Endodermal cell (in vitro differentiated cells): ENCODE data around the gene CARD11. TPM values are rescaled to one million over a fixed set of nuclear protein-coding genes. Genes with fewer than 3 reads are reported as not detected.

ENCODE experiments used
- DNase-seq: peaks from one replicate; pipeline ENCODE4 v3.0.0-alpha.2; 2017
- H3K27ac ChIP-seq: 2 replicates; pipeline ENCODE4 v1.5.1; 2013; ENCODE audit warnings: mild to moderate bottlenecking, low read depth, low read length, moderate library complexity
- H3K27me3 ChIP-seq: 2 replicates; pipeline ENCODE4 v1.6.1; 2013; ENCODE audit warnings: mild to moderate bottlenecking, low read length, moderate library complexity; ENCODE audit not compliant: insufficient read depth, control insufficient read depth, poor library complexity, severe bottlenecking
- H3K36me3 ChIP-seq: 2 replicates; pipeline ENCODE4 v1.7.0; 2013; ENCODE audit warnings: mild to moderate bottlenecking, low read length, moderate library complexity; ENCODE audit not compliant: control insufficient read depth, insufficient read depth
- H3K4me1 ChIP-seq: one replicate; pipeline ENCODE4 v1.7.0; 2013; ENCODE audit warnings: low read length; ENCODE audit not compliant: control insufficient read depth, insufficient read depth
- H3K4me3 ChIP-seq: 2 replicates; pipeline ENCODE4 v1.5.1; 2013; ENCODE audit warnings: mild to moderate bottlenecking, low read length, moderate library complexity
- H3K9ac ChIP-seq: 2 replicates; pipeline ENCODE4 v1.6.1; 2013; ENCODE audit warnings: mild to moderate bottlenecking, low read length, moderate library complexity; ENCODE audit not compliant: poor library complexity, severe bottlenecking; ENCODE audit errors: extremely low read depth
- H3K9me3 ChIP-seq: 2 replicates; pipeline ENCODE4 v1.6.1; 2013; ENCODE audit warnings: mild to moderate bottlenecking, low read length, moderate library complexity; ENCODE audit not compliant: control insufficient read depth
- H3K27ac Mint-ChIP-seq: 2 replicates; pipeline ENCODE4 v1.8.0; 2020; ENCODE audit warnings: mixed read lengths
- H3K27me3 Mint-ChIP-seq: 2 replicates; pipeline ENCODE4 v1.8.0; 2021; ENCODE audit warnings: mild to moderate bottlenecking, mixed read lengths; ENCODE audit not compliant: insufficient read depth
- H3K36me3 Mint-ChIP-seq: 2 replicates; pipeline ENCODE4 v1.8.0; 2020; ENCODE audit warnings: low read depth, mixed read lengths
- H3K4me1 Mint-ChIP-seq: 2 replicates; pipeline ENCODE4 v1.8.0; 2020; ENCODE audit warnings: mixed read lengths
- H3K4me3 Mint-ChIP-seq: 2 replicates; pipeline ENCODE4 v1.8.0; 2020; ENCODE audit warnings: mild to moderate bottlenecking, moderate library complexity, mixed read lengths
- H3K9me3 Mint-ChIP-seq: 2 replicates; pipeline ENCODE4 v1.8.0; 2020; ENCODE audit warnings: mild to moderate bottlenecking, mixed read lengths
- WGBS, 2 experiments: methylation state at CpG; one replicate each; pipeline versions ENCODE4 v1.1.5 to v1.1.7; 2013; ENCODE audit warnings: missing lambda C conversion rate in 2 of 2, mixed read lengths in 1 of 2; ENCODE audit not compliant: insufficient coverage in 1 of 2, insufficient read length in 1 of 2; 5-methylcytosine and 5-hydroxymethylcytosine counted together
- total RNA-seq, 2 donors: library from RNA; stranded (reverse); fragmentation: NEBNext Ultra II Directional in 1 of 2; extraction: Animal tissue kit (Norgen Biotek cat#: 25700) in 1 of 2; gene quantifications; 2 replicates in 1 of 2; 3 replicates in 1 of 2; pipeline ENCODE4 v1.2.1, GENCODE V29; 2021
- TF ChIP-seq, protein P1 (sequence below): fragments of 200-600 bp; sonication (generic); conservative IDR thresholded peaks from 2 replicates; pipeline ENCODE4 v1.5.0; 2021; ENCODE audit warnings: antibody characterized with exemption, mild to moderate bottlenecking

CARD11 gene
- total RNA-seq, 2 donors from 2014 or later = 7.2 to 10.8 TPM

DNA sequence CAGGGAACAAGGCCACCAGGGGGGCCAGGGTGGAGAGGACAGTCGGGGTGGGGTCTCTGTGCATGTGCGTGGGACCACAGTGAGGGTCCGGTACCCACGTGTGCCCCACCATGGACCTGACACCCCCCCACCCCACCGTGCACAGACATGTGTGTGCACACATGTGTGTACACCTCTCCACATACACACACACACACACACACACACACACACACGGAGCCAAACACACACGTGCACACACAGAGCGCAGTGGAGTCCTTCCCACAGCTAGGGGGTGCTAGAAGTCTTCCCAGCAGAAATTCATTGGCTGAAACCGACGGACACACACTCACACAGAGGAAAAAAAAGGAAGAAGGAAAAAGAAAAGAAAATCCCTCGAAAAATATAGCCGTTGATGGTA, 156.8 kb downstream of the CARD11 start:
- Histone ChIP-seq H3K9ac (no peak overlapping the region), H3K36me3 (no peaks in the 10 kb centered on the region), H3K4me3 (no peak overlapping the region), H3K4me1 (peaks cover 2% of the 10 kb centered on the region), H3K9me3 (no peaks in the 10 kb centered on the region), H3K27me3 (no peaks in the 10 kb centered on the region), H3K27ac (no peak overlapping the region)
- DNase-seq = peak; percentile 86
- 21 to 42% methylated on average over 5 to 12 of the region's 12 CpGs for WGBS, 2 experiments
- no peak overlapping the region for H3K4me3 Mint-ChIP-seq
- peaks cover 4% of the 10 kb centered on the region for H3K4me1 Mint-ChIP-seq
- H3K36me3 Mint-ChIP-seq = no peaks in the 10 kb centered on the region
- no peaks in the 10 kb centered on the region for H3K27me3 Mint-ChIP-seq
- TF ChIP-seq, protein P1, sequence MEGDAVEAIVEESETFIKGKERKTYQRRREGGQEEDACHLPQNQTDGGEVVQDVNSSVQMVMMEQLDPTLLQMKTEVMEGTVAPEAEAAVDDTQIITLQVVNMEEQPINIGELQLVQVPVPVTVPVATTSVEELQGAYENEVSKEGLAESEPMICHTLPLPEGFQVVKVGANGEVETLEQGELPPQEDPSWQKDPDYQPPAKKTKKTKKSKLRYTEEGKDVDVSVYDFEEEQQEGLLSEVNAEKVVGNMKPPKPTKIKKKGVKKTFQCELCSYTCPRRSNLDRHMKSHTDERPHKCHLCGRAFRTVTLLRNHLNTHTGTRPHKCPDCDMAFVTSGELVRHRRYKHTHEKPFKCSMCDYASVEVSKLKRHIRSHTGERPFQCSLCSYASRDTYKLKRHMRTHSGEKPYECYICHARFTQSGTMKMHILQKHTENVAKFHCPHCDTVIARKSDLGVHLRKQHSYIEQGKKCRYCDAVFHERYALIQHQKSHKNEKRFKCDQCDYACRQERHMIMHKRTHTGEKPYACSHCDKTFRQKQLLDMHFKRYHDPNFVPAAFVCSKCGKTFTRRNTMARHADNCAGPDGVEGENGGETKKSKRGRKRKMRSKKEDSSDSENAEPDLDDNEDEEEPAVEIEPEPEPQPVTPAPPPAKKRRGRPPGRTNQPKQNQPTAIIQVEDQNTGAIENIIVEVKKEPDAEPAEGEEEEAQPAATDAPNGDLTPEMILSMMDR = peak; percentile 82
- no peaks in the 10 kb centered on the region for H3K9me3 Mint-ChIP-seq
- H3K27ac Mint-ChIP-seq = no peak overlapping the region

DNA sequence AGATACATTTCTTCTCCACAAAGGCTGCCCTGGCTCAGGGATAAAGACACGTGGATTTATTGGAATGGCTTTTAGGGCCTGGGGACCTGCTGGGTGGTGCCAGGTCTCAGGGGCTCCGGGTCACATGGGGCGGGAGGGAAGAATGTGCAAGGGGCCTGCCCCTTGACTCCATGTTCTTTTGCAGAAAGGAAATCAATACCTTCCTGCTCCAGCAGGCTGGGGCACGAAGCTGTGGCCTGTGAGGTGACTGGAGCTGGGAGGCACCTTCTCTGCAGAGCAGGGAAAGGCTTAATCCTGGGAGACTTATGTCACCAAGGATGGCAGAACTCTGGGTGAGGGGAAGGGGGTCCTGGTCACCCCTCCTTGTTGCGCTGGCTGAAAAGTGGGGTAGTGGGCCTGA, 157.3 kb downstream of the CARD11 start:
- no peak overlapping the region for H3K9ac ChIP-seq
- H3K36me3 Mint-ChIP-seq = no peaks in the 10 kb centered on the region
- TF ChIP-seq, protein P1 = no peak
- peaks cover 2% of the 10 kb centered on the region for H3K4me1 ChIP-seq
- DNase-seq = peak; percentile 59
- H3K27me3 Mint-ChIP-seq = no peaks in the 10 kb centered on the region
- H3K36me3 ChIP-seq = no peaks in the 10 kb centered on the region
- H3K4me3 Mint-ChIP-seq = no peak overlapping the region
- no peaks in the 10 kb centered on the region for H3K9me3 ChIP-seq
- H3K4me3 ChIP-seq = no peak overlapping the region
- no peaks in the 10 kb centered on the region for H3K9me3 Mint-ChIP-seq
- H3K4me1 Mint-ChIP-seq = peaks cover 5% of the 10 kb centered on the region
- 58 to 67% methylated on average over 4 to 5 of the region's 5 CpGs for WGBS, 2 experiments
- H3K27me3 ChIP-seq = no peaks in the 10 kb centered on the region
- no peak overlapping the region for H3K27ac Mint-ChIP-seq
- H3K27ac ChIP-seq = no peak overlapping the region

DNA sequence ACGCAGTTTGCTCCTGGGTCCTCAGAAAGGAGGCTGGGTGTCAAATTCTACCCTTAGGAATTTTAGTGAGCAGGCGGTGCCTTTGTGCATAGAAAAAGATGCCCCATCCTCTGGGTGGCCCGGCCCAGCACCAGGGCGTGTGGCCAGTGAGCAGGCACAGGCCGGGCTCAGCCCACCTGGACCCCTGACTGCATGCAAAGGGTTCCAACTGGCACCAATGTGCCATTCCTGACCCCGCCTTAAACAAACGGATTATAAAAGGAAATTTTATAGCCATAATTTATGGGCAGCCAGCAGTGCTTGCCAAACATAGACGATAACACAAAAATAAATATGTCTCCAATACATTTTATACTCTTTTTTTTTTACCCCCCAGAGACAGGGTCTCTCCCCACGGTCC, 159.5 kb downstream of the CARD11 start:
- H3K27ac ChIP-seq = no peak overlapping the region
- H3K4me1 ChIP-seq = peaks cover 2% of the 10 kb centered on the region
- H3K9me3 ChIP-seq = no peaks in the 10 kb centered on the region
- Mint-ChIP-seq H3K36me3 (no peaks in the 10 kb centered on the region), H3K27ac (peak overlapping the region; percentile 16), H3K27me3 (no peaks in the 10 kb centered on the region), H3K4me3 (no peak overlapping the region), H3K9me3 (no peaks in the 10 kb centered on the region), H3K4me1 (peaks cover 5% of the 10 kb centered on the region)
- 91 to 92% methylated on average over 9 of the region's 9 CpGs for WGBS, 2 experiments
- no peaks in the 10 kb centered on the region for H3K27me3 ChIP-seq
- H3K9ac ChIP-seq = no peak overlapping the region
- no peak for DNase-seq
- no peaks in the 10 kb centered on the region for H3K36me3 ChIP-seq
- TF ChIP-seq, protein P1 = no peak
- H3K4me3 ChIP-seq = no peak overlapping the region
